GM12878 (cell line): Measurements from ENCODE around the gene TSPO2.

Experiments
- EP300 ChIP-seq, 2 experiments: fragments of 150-350 bp in 1 of 2; IDR thresholded peaks; 2 replicates each; pipeline ENCODE4 v1.6.1; 2011 to 2012; ENCODE audit warnings: low read depth in 2 of 2, low read length in 2 of 2, borderline replicate concordance in 1 of 2, improper control_type of control experiment in 1 of 2, inconsistent platforms in 1 of 2; ENCODE audit not compliant: control insufficient read depth in 1 of 2
- ESRRA ChIP-seq: IDR thresholded peaks from 2 replicates; pipeline ENCODE4 v1.6.1; 2012; ENCODE audit warnings: mild to moderate bottlenecking, low read length, improper control_type of control experiment
- EZH2 ChIP-seq: IDR thresholded peaks from 2 replicates; pipeline ENCODE4 v1.6.1; 2012; ENCODE audit warnings: low read depth, mild to moderate bottlenecking, control low read depth, inconsistent platforms, low read length, borderline replicate concordance; ENCODE audit not compliant: control insufficient read depth
- POLR2A ChIP-seq: IDR thresholded peaks from 2 replicates; pipeline ENCODE4 v1.6.1; 2011; ENCODE audit warnings: low read depth, mild to moderate bottlenecking, low read length
- POLR2AphosphoS2 ChIP-seq: IDR thresholded peaks from 2 replicates; pipeline ENCODE4 v1.6.1; 2011; ENCODE audit warnings: low read depth, mild to moderate bottlenecking, low read length, improper control_type of control experiment, moderate library complexity
- RAD21 ChIP-seq: IDR thresholded peaks from 2 replicates; pipeline ENCODE4 v1.6.1; 2011; ENCODE audit warnings: mild to moderate bottlenecking, low read depth, low read length, moderate library complexity; ENCODE audit not compliant: insufficient read depth
- SIX5 ChIP-seq: IDR thresholded peaks from 2 replicates; pipeline ENCODE4 v1.6.1; 2011; ENCODE audit warnings: mild to moderate bottlenecking, low read depth, low read length, moderate library complexity; ENCODE audit not compliant: severe bottlenecking
- SREBF1 ChIP-seq: IDR thresholded peaks from 2 replicates; pipeline ENCODE4 v1.6.1; 2012; ENCODE audit warnings: mild to moderate bottlenecking, low read length
- TF ChIP-seq, protein P1 (sequence below), 3 experiments: IDR thresholded peaks in 2 of 3; conservative IDR thresholded peaks in 1 of 3; 2 replicates each; pipeline ENCODE4 v1.5.1; 2011; ENCODE audit warnings: low read depth in 3 of 3, low read length in 3 of 3, mild to moderate bottlenecking in 3 of 3, control low read depth in 2 of 3, moderate library complexity in 2 of 3, inconsistent platforms in 1 of 3, mixed read lengths in 1 of 3; ENCODE audit not compliant: control insufficient read depth in 2 of 3, insufficient read depth in 1 of 3; ENCODE audit errors: extremely low read depth in 1 of 3
- TF ChIP-seq, protein P2 (sequence below): IDR thresholded peaks from 2 replicates; pipeline ENCODE4 v1.6.1; 2012; ENCODE audit warnings: low read length, inconsistent platforms
- TF ChIP-seq, protein P3 (sequence below): fragments of 450-650 bp; formaldehyde crosslinking; IDR thresholded peaks from 2 replicates; pipeline ENCODE4 v1.4.0; 2022; ENCODE audit warnings: mild to moderate bottlenecking, moderate library complexity
- TF ChIP-seq, protein P4 (sequence below): IDR thresholded peaks from 2 replicates; pipeline ENCODE4 v1.6.1; 2012; ENCODE audit warnings: mild to moderate bottlenecking, low read depth, low read length

DNA sequence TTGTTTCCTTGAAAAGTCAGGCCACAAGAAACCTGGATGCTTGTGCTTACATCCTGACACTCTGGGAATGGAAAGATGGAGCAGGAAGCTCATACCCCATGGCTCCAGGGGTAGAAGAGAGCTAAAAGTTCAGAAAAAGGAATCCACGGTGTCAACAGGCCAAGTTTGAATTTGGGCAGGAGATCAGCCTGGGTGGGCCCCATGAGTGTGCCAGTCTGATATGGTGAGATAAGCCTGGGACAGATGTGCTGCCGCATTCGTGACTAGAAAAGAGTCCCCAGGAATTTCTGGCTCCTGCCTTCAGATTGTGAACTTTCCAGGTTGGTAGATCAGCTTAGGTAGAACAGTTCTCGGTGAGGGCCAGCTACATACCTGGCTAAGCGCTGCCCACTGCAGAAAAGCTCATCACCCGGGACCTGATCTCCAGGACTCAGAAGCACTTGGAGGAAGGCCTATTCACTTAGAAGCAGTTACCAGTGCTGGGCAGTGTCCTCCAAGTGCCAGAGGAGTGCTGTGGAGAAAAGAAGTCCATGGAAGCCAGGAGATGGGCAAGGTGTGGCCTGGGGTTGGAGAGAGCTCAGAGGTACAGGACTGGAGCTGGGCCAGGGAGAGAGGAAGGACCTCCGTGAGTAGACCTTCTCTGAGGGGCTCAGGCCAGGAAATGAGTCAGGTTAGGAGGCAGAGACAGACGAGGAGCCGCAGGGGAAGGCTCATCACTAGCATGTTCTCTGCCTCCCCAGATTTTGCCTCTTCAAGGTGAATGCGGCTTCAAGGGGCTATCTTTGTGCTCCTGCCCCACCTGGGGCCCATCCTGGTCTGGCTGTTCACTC lies at the start of gene TSPO2:
- TF ChIP-seq POLR2A (no peak), EZH2 (no peak), SIX5 (no peak), RAD21 (no peak), EP300 (IDR thresholded peaks at IDR 0.05; ENCODE audit: borderline replicate concordance in 1 of 2, control insufficient read depth in 1 of 2, low read depth in 2 of 2, low read length in 2 of 2) (no peak), SREBF1 (no peak), ESRRA (no peak), POLR2AphosphoS2 (no peak)
- TF ChIP-seq, protein P1, sequence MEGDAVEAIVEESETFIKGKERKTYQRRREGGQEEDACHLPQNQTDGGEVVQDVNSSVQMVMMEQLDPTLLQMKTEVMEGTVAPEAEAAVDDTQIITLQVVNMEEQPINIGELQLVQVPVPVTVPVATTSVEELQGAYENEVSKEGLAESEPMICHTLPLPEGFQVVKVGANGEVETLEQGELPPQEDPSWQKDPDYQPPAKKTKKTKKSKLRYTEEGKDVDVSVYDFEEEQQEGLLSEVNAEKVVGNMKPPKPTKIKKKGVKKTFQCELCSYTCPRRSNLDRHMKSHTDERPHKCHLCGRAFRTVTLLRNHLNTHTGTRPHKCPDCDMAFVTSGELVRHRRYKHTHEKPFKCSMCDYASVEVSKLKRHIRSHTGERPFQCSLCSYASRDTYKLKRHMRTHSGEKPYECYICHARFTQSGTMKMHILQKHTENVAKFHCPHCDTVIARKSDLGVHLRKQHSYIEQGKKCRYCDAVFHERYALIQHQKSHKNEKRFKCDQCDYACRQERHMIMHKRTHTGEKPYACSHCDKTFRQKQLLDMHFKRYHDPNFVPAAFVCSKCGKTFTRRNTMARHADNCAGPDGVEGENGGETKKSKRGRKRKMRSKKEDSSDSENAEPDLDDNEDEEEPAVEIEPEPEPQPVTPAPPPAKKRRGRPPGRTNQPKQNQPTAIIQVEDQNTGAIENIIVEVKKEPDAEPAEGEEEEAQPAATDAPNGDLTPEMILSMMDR (IDR thresholded peaks at IDR 0.05 in 2 of 3, conservative IDR thresholded peaks at IDR 0.05 in 1 of 3; ENCODE audit: control insufficient read depth in 2 of 3, extremely low read depth in 1 of 3, insufficient read depth in 1 of 3, low read depth in 3 of 3, low read length in 3 of 3), result no peak
- TF ChIP-seq, protein P2, sequence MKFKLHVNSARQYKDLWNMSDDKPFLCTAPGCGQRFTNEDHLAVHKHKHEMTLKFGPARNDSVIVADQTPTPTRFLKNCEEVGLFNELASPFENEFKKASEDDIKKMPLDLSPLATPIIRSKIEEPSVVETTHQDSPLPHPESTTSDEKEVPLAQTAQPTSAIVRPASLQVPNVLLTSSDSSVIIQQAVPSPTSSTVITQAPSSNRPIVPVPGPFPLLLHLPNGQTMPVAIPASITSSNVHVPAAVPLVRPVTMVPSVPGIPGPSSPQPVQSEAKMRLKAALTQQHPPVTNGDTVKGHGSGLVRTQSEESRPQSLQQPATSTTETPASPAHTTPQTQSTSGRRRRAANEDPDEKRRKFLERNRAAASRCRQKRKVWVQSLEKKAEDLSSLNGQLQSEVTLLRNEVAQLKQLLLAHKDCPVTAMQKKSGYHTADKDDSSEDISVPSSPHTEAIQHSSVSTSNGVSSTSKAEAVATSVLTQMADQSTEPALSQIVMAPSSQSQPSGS, result no peak
- TF ChIP-seq, protein P3, sequence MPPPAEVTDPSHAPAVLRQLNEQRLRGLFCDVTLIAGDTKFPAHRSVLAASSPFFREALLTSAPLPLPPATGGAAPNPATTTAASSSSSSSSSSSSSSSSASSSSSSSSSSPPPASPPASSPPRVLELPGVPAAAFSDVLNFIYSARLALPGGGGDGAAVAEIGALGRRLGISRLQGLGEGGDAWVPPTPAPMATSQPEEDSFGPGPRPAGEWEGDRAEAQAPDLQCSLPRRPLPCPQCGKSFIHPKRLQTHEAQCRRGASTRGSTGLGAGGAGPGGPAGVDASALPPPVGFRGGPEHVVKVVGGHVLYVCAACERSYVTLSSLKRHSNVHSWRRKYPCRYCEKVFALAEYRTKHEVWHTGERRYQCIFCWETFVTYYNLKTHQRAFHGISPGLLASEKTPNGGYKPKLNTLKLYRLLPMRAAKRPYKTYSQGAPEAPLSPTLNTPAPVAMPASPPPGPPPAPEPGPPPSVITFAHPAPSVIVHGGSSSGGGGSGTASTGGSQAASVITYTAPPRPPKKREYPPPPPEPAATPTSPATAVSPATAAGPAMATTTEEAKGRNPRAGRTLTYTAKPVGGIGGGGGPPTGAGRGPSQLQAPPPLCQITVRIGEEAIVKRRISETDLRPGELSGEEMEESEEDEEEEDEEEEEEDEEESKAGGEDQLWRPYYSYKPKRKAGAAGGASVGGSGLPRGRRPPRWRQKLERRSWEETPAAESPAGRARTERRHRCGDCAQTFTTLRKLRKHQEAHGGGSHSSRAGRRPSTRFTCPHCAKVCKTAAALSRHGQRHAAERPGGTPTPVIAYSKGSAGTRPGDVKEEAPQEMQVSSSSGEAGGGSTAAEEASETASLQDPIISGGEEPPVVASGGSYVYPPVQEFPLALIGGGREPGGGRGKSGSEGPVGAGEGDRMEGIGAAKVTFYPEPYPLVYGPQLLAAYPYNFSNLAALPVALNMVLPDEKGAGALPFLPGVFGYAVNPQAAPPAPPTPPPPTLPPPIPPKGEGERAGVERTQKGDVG (CRISPR knock-in tag), result no peak
- TF ChIP-seq, protein P4, sequence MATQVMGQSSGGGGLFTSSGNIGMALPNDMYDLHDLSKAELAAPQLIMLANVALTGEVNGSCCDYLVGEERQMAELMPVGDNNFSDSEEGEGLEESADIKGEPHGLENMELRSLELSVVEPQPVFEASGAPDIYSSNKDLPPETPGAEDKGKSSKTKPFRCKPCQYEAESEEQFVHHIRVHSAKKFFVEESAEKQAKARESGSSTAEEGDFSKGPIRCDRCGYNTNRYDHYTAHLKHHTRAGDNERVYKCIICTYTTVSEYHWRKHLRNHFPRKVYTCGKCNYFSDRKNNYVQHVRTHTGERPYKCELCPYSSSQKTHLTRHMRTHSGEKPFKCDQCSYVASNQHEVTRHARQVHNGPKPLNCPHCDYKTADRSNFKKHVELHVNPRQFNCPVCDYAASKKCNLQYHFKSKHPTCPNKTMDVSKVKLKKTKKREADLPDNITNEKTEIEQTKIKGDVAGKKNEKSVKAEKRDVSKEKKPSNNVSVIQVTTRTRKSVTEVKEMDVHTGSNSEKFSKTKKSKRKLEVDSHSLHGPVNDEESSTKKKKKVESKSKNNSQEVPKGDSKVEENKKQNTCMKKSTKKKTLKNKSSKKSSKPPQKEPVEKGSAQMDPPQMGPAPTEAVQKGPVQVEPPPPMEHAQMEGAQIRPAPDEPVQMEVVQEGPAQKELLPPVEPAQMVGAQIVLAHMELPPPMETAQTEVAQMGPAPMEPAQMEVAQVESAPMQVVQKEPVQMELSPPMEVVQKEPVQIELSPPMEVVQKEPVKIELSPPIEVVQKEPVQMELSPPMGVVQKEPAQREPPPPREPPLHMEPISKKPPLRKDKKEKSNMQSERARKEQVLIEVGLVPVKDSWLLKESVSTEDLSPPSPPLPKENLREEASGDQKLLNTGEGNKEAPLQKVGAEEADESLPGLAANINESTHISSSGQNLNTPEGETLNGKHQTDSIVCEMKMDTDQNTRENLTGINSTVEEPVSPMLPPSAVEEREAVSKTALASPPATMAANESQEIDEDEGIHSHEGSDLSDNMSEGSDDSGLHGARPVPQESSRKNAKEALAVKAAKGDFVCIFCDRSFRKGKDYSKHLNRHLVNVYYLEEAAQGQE, result no peak
